HL-60 (cell line): ENCODE results near the gene HMCN1.

Experiments used
- CTCF ChIP-seq: IDR thresholded peaks from one replicate; pipeline ENCODE4 v1.5.1; 2011; ENCODE audit warnings: low read length, control low read depth, inconsistent platforms; ENCODE audit not compliant: insufficient read depth
- POLR2AphosphoS5 ChIP-seq: IDR thresholded peaks from 2 replicates; pipeline ENCODE4 v1.6.1; 2012; ENCODE audit warnings: low read depth

- TF ChIP-seq POLR2AphosphoS5 (no peak), CTCF (no peak)
These were observed 116.2 kb downstream of the HMCN1 start for GRCh38 chr1:185850366-185850765.
